Neuron (in vitro differentiated cells): ENCODE results near the gene EPHA10.
"Not testable (repeated sequence)": the region's sequence is repeated elsewhere in the genome, so short reads cannot be mapped to it uniquely, and the experiment has no call there.

Experiments used
- H2AFZ ChIP-seq: one replicate; pipeline ENCODE4 v1.6.1; 2013; ENCODE audit warnings: low read depth, mild to moderate bottlenecking, inconsistent platforms, low read length, moderate library complexity
- H3K27me3 ChIP-seq: one replicate; pipeline ENCODE4 v1.6.1; 2013; ENCODE audit warnings: low read length; ENCODE audit not compliant: insufficient read depth
- H3K36me3 ChIP-seq: one replicate; pipeline ENCODE4 v1.6.1; 2013; ENCODE audit warnings: low read length; ENCODE audit not compliant: insufficient read depth
- H3K4me1 ChIP-seq: one replicate; pipeline ENCODE4 v1.6.1; 2013; ENCODE audit warnings: low read length; ENCODE audit not compliant: insufficient read depth
- H3K4me3 ChIP-seq: 2 replicates; pipeline ENCODE4 v1.5.1; 2013; ENCODE audit warnings: mild to moderate bottlenecking, low read length, moderate library complexity
- H3K9me3 ChIP-seq: one replicate; pipeline ENCODE4 v1.6.1; 2013; ENCODE audit warnings: low read length

The EPHA10 gene

GRCh38 chr1:37704966-37705365 is 60.0 kb downstream of the EPHA10 start:
- Histone ChIP-seq H3K9me3 (no peaks in the 10 kb centered on the region), H3K36me3 (peaks cover 78% of the 10 kb centered on the region), H3K4me1 (no peaks in the 10 kb centered on the region), H3K27me3 (no peaks in the 10 kb centered on the region), H2AFZ (no peak overlapping the region), H3K4me3 (no peak overlapping the region)

- Histone ChIP-seq H3K27me3 (no peaks in the 10 kb centered on the region), H3K4me3 (no peak overlapping the region), H3K36me3 (peaks cover 76% of the 10 kb centered on the region), H2AFZ (no peak overlapping the region), H3K9me3 (no peaks in the 10 kb centered on the region), H3K4me1 (no peaks in the 10 kb centered on the region)
Observed at GRCh38 chr1:37703061-37703460, 61.9 kb downstream of the EPHA10 start.

- Histone ChIP-seq H2AFZ (no peak overlapping the region), H3K36me3 (peaks cover 78% of the 10 kb centered on the region), H3K4me1 (no peaks in the 10 kb centered on the region), H3K4me3 (no peak overlapping the region), H3K9me3 (no peaks in the 10 kb centered on the region), H3K27me3 (no peaks in the 10 kb centered on the region)
Observed at GRCh38 chr1:37701051-37701450, 63.9 kb downstream of the EPHA10 start.

GRCh38 chr1:37699147-37699546 is 65.8 kb downstream of the EPHA10 start:
- no peak overlapping the region for H2AFZ ChIP-seq
- no peaks in the 10 kb centered on the region for H3K27me3 ChIP-seq
- H3K36me3 ChIP-seq = peaks cover 73% of the 10 kb centered on the region
- no peak overlapping the region for H3K4me3 ChIP-seq
- no peaks in the 10 kb centered on the region for H3K4me1 ChIP-seq
- H3K9me3 ChIP-seq = no peaks in the 10 kb centered on the region

GRCh38 chr1:37697737-37698136 is 67.2 kb downstream of the EPHA10 start:
- no peaks in the 10 kb centered on the region for H3K27me3 ChIP-seq
- no peak overlapping the region for H3K4me3 ChIP-seq
- H2AFZ ChIP-seq = no peak overlapping the region
- peaks cover 5% of the 10 kb centered on the region for H3K4me1 ChIP-seq
- H3K9me3 ChIP-seq = no peaks in the 10 kb centered on the region
- H3K36me3 ChIP-seq = peaks cover 65% of the 10 kb centered on the region

GRCh38 chr1:37697090-37697489 is 67.8 kb downstream of the EPHA10 start:
- Histone ChIP-seq H3K27me3 (no peaks in the 10 kb centered on the region), H3K4me1 (peaks cover 6% of the 10 kb centered on the region), H3K4me3 (no peak overlapping the region), H3K9me3 (no peaks in the 10 kb centered on the region), H3K36me3 (peaks cover 61% of the 10 kb centered on the region), H2AFZ (no peak overlapping the region)

GRCh38 chr1:37692834-37693175 is 72.1 kb downstream of the EPHA10 start:
- Histone ChIP-seq H3K27me3 (no peaks in the 10 kb centered on the region), H3K4me3 (peak overlapping the region; percentile 80), H2AFZ (peak overlapping the region; percentile 89), H3K36me3 (peaks cover 25% of the 10 kb centered on the region), H3K9me3 (no peaks in the 10 kb centered on the region), H3K4me1 (peaks cover 28% of the 10 kb centered on the region)

GRCh38 chr1:37692078-37692833 is 72.7 kb downstream of the EPHA10 start, which contains the start of gene CDCA8:
Gene CDCA8 (plus strand): TSS chr1:37692516. CDS start chr1:37692691, 175 bp downstream.
- H3K36me3 ChIP-seq = peaks cover 20% of the 10 kb centered on the region
- H3K4me3 ChIP-seq = peak within 1 kb of the TSS; percentile 80
- peak within 1 kb of the TSS; percentile 89 for H2AFZ ChIP-seq
- H3K9me3 ChIP-seq = no peaks in the 10 kb centered on the region
- H3K27me3 ChIP-seq = no peaks in the 10 kb centered on the region
- peaks cover 28% of the 10 kb centered on the region for H3K4me1 ChIP-seq

- no peaks in the 10 kb centered on the region for H3K9me3 ChIP-seq
- H3K4me1 ChIP-seq = peaks cover 28% of the 10 kb centered on the region
- H2AFZ ChIP-seq = peak overlapping the region; percentile 72
- peak overlapping the region; percentile 80 for H3K4me3 ChIP-seq
- H3K36me3 ChIP-seq = peaks cover 16% of the 10 kb centered on the region
- H3K27me3 ChIP-seq = no peaks in the 10 kb centered on the region
Observed at GRCh38 chr1:37691497-37692077, 73.3 kb downstream of the EPHA10 start.

GRCh38 chr1:37688926-37689325 is 76.0 kb downstream of the EPHA10 start:
- no peak overlapping the region for H2AFZ ChIP-seq
- H3K9me3 ChIP-seq = no peaks in the 10 kb centered on the region
- H3K27me3 ChIP-seq = no peaks in the 10 kb centered on the region
- peaks cover 21% of the 10 kb centered on the region for H3K36me3 ChIP-seq
- H3K4me1 ChIP-seq = peaks cover 28% of the 10 kb centered on the region
- peak overlapping the region; percentile 80 for H3K4me3 ChIP-seq

GRCh38 chr1:37687764-37688163 is 77.2 kb downstream of the EPHA10 start:
- H2AFZ ChIP-seq, H3K9me3 ChIP-seq, H3K27me3 ChIP-seq, H3K4me3 ChIP-seq: not testable (repeated sequence)
- peaks cover 32% of the 10 kb centered on the region for H3K36me3 ChIP-seq
- peaks cover 24% of the 10 kb centered on the region for H3K4me1 ChIP-seq

- H3K4me3 ChIP-seq = no peak overlapping the region
- H2AFZ ChIP-seq = no peak overlapping the region
- no peaks in the 10 kb centered on the region for H3K27me3 ChIP-seq
- H3K36me3 ChIP-seq = peaks cover 38% of the 10 kb centered on the region
- peaks cover 12% of the 10 kb centered on the region for H3K4me1 ChIP-seq
- H3K9me3 ChIP-seq = no peaks in the 10 kb centered on the region
Observed at GRCh38 chr1:37685722-37686121, 79.2 kb downstream of the EPHA10 start.

- H3K36me3 ChIP-seq = peaks cover 39% of the 10 kb centered on the region
- not testable (repeated sequence) for H3K27me3 ChIP-seq, H3K4me3 ChIP-seq, H3K4me1 ChIP-seq, H3K9me3 ChIP-seq, H2AFZ ChIP-seq
Observed at GRCh38 chr1:37684182-37684581, 80.7 kb downstream of the EPHA10 start.
